NCI-H2196 (cell line): ENCODE measurements around the gene OR52N1.

Experiments used
- DNase-seq: peaks from one replicate; lab custom pipeline; 2025; ENCODE audit not compliant: unreplicated experiment; lab: John Stamatoyannopoulos, UW

Gene OR52N1

DNA sequence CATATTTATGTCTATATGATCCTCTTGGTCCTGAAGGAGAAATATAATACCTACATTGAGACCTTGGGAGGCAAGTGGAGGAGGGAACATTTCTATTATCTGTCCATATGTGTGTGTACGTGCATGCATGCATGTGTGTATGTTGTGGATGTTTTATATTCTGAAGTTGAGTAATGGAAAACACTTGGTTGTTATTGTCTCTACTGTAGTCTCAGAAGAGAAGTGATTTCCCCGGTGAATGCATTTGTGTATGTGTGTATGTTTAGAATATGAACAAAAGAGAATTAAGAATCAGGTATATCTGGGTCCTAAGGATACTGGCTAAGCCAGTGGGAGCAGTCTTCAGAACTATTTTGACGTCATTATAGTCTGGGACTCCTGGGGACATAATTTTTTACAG, at the start of gene OR52N1:
Gene OR52N1 (minus strand): TSS at position 101 of the 400 bp plus-strand sequence. CDS start 2,449 bp downstream, outside the sequence.
- DNase-seq: no peak

GRCh38 chr11:5837695-5838094, 46.6 kb upstream of the OR52N1 start:
- no peak for DNase-seq

- no peak for DNase-seq
These were observed 42.4 kb upstream of the OR52N1 start for GRCh38 chr11:5833446-5833845.

- no peak for DNase-seq
These were observed 40.2 kb upstream of the OR52N1 start for GRCh38 chr11:5831196-5831829.

- no peak for DNase-seq
These were observed 27.3 kb upstream of the OR52N1 start for GRCh38 chr11:5818245-5818886.

DNA sequence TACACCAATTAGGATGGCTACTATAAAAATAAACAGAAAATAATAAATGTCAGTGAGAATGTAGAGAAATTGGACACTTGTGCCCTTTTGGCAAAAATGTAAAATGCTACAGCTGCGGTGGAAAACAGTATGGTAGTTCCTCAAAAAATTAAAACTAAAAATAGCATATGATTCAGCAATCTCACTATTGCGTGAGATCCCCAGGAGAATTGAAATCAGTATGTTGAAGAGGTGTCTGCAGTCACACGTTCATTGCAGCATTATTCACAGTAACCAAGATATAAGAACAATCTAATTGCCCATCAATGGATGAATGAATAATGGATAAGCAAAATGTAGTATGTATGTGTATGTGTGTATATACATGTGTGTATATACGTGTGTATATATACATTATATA, 24.5 kb upstream of the OR52N1 start:
- no peak for DNase-seq

GRCh38 chr11:5809905-5810795, 19.1 kb upstream of the OR52N1 start:
- DNase-seq: no peak

- no peak for DNase-seq
These were observed 18.1 kb upstream of the OR52N1 start for GRCh38 chr11:5809122-5809519.

- peak; percentile 41 for DNase-seq
These were observed 17.5 kb upstream of the OR52N1 start, which contains the start of gene OR52N2 for GRCh38 chr11:5808500-5809121. OR52N2 (plus strand) TSS chr11:5808924; CDS start chr11:5820336, 11,412 bp downstream.

- DNase-seq: no peak
These were observed 16.5 kb upstream of the OR52N1 start for GRCh38 chr11:5807580-5807979.

DNA sequence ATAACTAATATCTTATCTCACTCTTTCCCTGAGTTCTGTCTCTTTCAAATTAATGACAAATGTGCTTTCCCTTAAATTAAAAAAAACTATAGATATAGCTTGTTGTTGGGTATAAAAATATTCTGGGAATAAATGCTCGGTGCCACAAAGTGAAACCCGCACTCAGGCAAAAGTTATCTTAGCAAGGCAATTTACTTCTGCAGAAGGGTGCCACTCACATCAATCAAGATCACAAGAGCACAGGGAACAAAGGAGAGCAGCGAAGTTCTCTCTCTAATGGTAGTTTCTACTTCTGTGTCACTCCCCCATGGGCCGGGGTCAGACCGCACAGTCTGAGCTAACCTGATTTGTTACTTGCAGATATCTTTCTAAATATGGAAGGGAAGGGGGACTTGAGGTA, 12.9 kb upstream of the OR52N1 start:
- DNase-seq: no peak

- DNase-seq: no peak
These were observed 5.5 kb upstream of the OR52N1 start for GRCh38 chr11:5796541-5796940.

GRCh38 chr11:5783255-5783654, 7.8 kb downstream of the OR52N1 start, which contains the start of gene OR52N5:
OR52N5 (minus strand) TSS chr11:5783355; CDS start chr11:5778634, 4,721 bp downstream.
- no peak for DNase-seq

GRCh38 chr11:5767056-5767455, 24.0 kb downstream of the OR52N1 start:
- DNase-seq: no peak

DNA sequence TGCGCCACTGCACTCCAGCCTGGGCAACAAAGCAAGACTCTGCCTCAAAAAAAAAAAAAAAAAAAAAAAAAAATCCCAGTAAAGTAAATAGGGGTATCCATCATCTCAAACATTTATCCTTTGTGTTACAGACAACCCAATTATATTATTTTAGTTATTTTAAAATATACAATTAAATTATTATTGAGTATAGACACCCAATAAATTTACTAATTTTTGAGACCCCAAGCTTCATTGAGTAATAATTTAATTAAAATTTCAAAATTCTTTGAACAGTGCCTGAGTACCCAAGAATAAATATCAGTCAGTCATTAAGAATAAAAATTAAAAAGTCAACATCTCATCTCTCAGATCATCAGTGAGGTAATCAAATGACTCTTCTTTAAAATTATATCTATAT, 37.1 kb downstream of the OR52N1 start, which contains the start of gene OR52N4:
Gene OR52N4 (plus strand): TSS at position 301 of the 400 bp plus-strand sequence. CDS start 498 bp downstream, outside the sequence.
- no peak for DNase-seq

DNA sequence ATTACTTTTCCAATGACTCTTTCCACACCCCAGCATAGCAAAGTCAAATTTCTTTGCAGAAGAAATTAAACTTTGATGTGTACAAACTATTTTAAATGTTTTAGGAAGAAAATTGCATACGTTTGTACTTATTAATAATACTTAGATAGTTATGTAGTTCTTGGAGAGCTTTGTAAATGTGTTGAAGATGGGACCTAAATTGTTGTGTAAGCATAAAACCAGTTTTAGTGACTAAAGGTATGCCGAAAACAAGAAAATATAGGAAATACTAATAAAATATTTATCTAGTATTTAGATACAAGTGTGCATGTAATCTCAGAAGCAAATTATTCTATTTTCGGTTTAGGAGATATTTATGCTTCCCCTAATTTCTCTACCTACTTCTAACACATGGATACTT, 41.2 kb downstream of the OR52N1 start:
- no peak for DNase-seq

GRCh38 chr11:5746614-5747013, 44.5 kb downstream of the OR52N1 start:
- DNase-seq: no peak

DNA sequence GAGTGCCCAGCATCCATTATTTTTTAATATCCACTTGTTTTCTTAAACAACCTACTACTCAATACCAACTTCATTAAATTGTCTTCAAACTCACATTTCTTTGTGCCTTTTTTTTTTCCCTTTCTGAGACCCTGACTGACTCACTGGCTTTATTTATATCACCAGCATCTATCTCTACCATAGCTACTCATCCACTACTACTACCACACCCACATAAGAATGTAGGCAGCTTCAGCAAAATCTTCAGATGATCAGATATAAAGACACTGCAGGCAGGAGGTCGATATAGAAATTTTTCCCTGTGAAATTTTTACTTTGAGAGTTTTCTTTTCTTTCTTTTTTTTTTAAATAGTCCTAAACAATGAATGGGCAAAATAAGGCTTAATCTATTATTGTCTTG, 52.6 kb downstream of the OR52N1 start:
- DNase-seq: no peak

GRCh38 chr11:5737670-5738392, 53.2 kb downstream of the OR52N1 start:
- DNase-seq: no peak

- DNase-seq: no peak
These were observed 54.0 kb downstream of the OR52N1 start for GRCh38 chr11:5737091-5737490.
